ENCODE measurements around the gene TAOK3. TPM values are rescaled to one million over a fixed set of nuclear protein-coding genes. Genes with fewer than 3 reads are reported as not detected.

Gene TAOK3
- total RNA-seq, 2 donors from 2014 or later: 33.4 to 40.6 TPM

DNA sequence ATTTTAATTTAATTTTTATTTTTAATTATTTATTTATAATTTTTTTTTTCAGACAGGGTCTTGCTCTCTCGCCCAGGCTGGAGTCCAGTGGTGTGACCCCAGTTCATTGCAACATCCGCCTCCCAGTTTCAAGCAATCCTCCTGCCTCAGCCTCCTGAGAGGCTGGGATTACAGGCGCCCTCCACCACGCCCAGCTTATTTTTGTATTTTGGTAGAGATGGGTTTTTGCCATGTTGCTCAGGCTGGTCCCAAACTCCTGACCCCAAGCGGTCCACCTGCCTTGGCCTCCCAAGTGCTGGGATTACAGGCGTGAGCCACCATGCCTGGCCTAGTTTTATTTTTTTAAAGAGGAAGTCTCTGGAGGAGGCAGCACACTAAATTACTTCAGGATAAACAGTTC, 250.4 kb downstream of the TAOK3 start:
- H3K9me3 ChIP-seq (ENCODE audit: control insufficient read depth, low read length): no peaks in the 10 kb centered on the region
- H3K27ac Mint-ChIP-seq: no peak overlapping the region
- no peaks in the 10 kb centered on the region for H3K27me3 ChIP-seq (ENCODE audit: control insufficient read depth, insufficient read depth, low read length, poor library complexity, severe bottlenecking)
- no peaks in the 10 kb centered on the region for H3K36me3 ChIP-seq (ENCODE audit: control insufficient read depth, insufficient read depth, low read length)
- TF ChIP-seq, protein P1, sequence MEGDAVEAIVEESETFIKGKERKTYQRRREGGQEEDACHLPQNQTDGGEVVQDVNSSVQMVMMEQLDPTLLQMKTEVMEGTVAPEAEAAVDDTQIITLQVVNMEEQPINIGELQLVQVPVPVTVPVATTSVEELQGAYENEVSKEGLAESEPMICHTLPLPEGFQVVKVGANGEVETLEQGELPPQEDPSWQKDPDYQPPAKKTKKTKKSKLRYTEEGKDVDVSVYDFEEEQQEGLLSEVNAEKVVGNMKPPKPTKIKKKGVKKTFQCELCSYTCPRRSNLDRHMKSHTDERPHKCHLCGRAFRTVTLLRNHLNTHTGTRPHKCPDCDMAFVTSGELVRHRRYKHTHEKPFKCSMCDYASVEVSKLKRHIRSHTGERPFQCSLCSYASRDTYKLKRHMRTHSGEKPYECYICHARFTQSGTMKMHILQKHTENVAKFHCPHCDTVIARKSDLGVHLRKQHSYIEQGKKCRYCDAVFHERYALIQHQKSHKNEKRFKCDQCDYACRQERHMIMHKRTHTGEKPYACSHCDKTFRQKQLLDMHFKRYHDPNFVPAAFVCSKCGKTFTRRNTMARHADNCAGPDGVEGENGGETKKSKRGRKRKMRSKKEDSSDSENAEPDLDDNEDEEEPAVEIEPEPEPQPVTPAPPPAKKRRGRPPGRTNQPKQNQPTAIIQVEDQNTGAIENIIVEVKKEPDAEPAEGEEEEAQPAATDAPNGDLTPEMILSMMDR (conservative IDR thresholded peaks at IDR 0.05): no peak
- peaks cover 12% of the 10 kb centered on the region for H3K4me1 Mint-ChIP-seq
- H3K9ac ChIP-seq (ENCODE audit: extremely low read depth, low read length, poor library complexity, severe bottlenecking): no peak overlapping the region
- WGBS, 2 experiments (ENCODE audit: insufficient coverage in 1 of 2, insufficient read length in 1 of 2): 96 to 100% methylated on average over 3 to 6 of the region's 6 CpGs
- no peaks in the 10 kb centered on the region for H3K9me3 Mint-ChIP-seq
- DNase-seq: no peak
- no peak overlapping the region for H3K4me3 ChIP-seq (ENCODE audit: low read length)
- H3K4me3 Mint-ChIP-seq: no peak overlapping the region
- H3K27ac ChIP-seq (ENCODE audit: low read depth, low read length): no peak overlapping the region
- no peaks in the 10 kb centered on the region for H3K27me3 Mint-ChIP-seq (ENCODE audit: insufficient read depth)
- H3K4me1 ChIP-seq (ENCODE audit: control insufficient read depth, insufficient read depth, low read length): no peaks in the 10 kb centered on the region
- no peaks in the 10 kb centered on the region for H3K36me3 Mint-ChIP-seq (ENCODE audit: low read depth)

DNA sequence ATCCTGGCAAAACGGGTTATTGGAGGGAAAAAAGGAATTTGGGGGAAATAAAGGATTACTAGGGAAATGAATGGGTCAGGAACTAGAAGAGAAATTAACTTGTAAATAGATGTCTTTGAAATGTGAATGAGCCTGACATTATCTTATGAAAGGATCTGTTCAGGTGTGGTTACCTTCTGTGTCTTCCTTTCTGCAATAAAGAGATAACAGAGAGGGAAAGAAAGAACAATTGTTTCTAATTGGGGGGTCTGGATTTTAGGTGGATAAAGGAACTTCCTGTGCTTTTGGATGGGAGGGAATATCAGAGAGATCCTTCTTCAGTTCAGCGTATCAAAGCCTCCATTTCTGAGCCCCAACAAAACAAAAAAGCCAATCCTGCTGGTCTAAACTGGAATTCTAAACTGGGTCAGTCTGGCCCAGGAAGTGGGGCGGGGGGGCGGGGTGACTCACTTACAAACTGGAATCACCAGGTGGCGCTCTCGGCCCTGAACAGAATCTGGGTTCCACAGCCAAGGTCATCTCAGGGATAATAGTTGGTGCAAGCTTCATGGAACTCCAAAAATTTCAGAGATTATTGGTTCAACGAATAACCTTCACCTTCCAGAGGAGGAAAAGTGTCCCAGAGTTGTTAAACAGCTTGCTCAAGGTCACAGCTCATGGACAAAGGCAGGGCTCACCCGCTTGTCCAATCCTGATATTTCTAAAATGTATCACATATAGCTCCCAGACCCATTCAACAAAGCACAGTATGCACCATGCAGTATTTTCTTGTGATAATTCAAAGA, 251.9 kb downstream of the TAOK3 start:
- Histone ChIP-seq H3K4me1 (ENCODE audit: control insufficient read depth, insufficient read depth, low read length) (no peaks in the 10 kb centered on the region), H3K27me3 (ENCODE audit: control insufficient read depth, insufficient read depth, low read length, poor library complexity, severe bottlenecking) (no peaks in the 10 kb centered on the region), H3K27ac (ENCODE audit: low read depth, low read length) (no peak overlapping the region), H3K9ac (ENCODE audit: extremely low read depth, low read length, poor library complexity, severe bottlenecking) (peak overlapping the region; percentile 43), H3K36me3 (ENCODE audit: control insufficient read depth, insufficient read depth, low read length) (no peaks in the 10 kb centered on the region), H3K9me3 (ENCODE audit: control insufficient read depth, low read length) (no peaks in the 10 kb centered on the region), H3K4me3 (ENCODE audit: low read length) (no peak overlapping the region)
- no peak overlapping the region for H3K4me3 Mint-ChIP-seq
- H3K9me3 Mint-ChIP-seq: peaks cover 1% of the 10 kb centered on the region
- 16 to 19% methylated on average over 2 to 8 of the region's 8 CpGs for WGBS, 2 experiments (ENCODE audit: insufficient coverage in 1 of 2, insufficient read length in 1 of 2)
- peaks cover under 1% of the 10 kb centered on the region for H3K36me3 Mint-ChIP-seq (ENCODE audit: low read depth)
- peak overlapping the region; percentile 96 for H3K27ac Mint-ChIP-seq
- no peaks in the 10 kb centered on the region for H3K27me3 Mint-ChIP-seq (ENCODE audit: insufficient read depth)
- TF ChIP-seq, protein P1 (conservative IDR thresholded peaks at IDR 0.05): peak; percentile 86
- H3K4me1 Mint-ChIP-seq: peaks cover 12% of the 10 kb centered on the region
- DNase-seq: peak; percentile 98

DNA sequence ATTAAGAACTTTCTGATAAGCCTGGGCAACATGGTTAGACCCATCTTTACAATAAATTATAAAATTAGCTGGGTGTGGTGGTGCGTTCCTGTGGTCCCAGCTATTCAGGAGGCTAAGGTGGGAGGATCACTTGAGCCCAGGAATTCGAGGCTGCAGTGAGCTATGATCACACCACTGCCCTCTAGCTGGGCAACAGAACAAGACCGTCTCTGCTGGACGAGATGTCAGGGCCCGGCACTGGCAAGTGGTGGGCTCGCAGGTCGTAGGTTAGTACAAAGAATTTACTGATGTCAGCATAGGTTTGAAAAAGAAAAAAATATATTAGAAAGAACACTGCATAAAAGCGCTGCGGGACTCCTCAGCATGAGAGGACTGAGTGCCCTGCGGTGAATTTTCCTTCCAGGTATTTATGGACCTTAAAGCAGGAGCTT, 253.2 kb downstream of the TAOK3 start:
- Histone ChIP-seq H3K9ac (ENCODE audit: extremely low read depth, low read length, poor library complexity, severe bottlenecking) (no peak overlapping the region), H3K27me3 (ENCODE audit: control insufficient read depth, insufficient read depth, low read length, poor library complexity, severe bottlenecking) (no peaks in the 10 kb centered on the region), H3K27ac (ENCODE audit: low read depth, low read length) (peak overlapping the region; percentile 24), H3K4me3 (ENCODE audit: low read length) (no peak overlapping the region), H3K9me3 (ENCODE audit: control insufficient read depth, low read length) (peaks cover 4% of the 10 kb centered on the region), H3K36me3 (ENCODE audit: control insufficient read depth, insufficient read depth, low read length) (no peaks in the 10 kb centered on the region), H3K4me1 (ENCODE audit: control insufficient read depth, insufficient read depth, low read length) (no peaks in the 10 kb centered on the region)
- Mint-ChIP-seq H3K27ac (peak overlapping the region; percentile 68), H3K27me3 (ENCODE audit: insufficient read depth) (no peaks in the 10 kb centered on the region), H3K4me3 (no peak overlapping the region), H3K36me3 (ENCODE audit: low read depth) (peaks cover 5% of the 10 kb centered on the region), H3K9me3 (peaks cover 10% of the 10 kb centered on the region), H3K4me1 (peaks cover 12% of the 10 kb centered on the region)
- TF ChIP-seq, protein P1 (conservative IDR thresholded peaks at IDR 0.05): peak; percentile 66
- WGBS, 2 experiments (ENCODE audit: insufficient coverage in 1 of 2, insufficient read length in 1 of 2): 71% methylated on average over 9 to 10 of the region's 10 CpGs
- DNase-seq: peak; percentile 87

Data from endodermal cell (in vitro differentiated cells).